Fibroblast of villous mesenchyme (primary cell): Measurements from ENCODE around the gene ANKS1B. TPM values are rescaled to one million over a fixed set of nuclear protein-coding genes. Genes with fewer than 3 reads are reported as not detected.

ENCODE experiments used
- DNase-seq: peaks from one replicate; pipeline ENCODE4 v3.0.0-alpha.2; 2010; ENCODE audit warnings: low read depth
- H3K4me3 ChIP-seq: 2 replicates; pipeline ENCODE4 v1.5.1; 2011; ENCODE audit warnings: low read depth, mild to moderate bottlenecking, low read length
- CTCF ChIP-seq: IDR thresholded peaks from 2 replicates; pipeline ENCODE4 v1.5.1; 2012; ENCODE audit warnings: low read depth, mild to moderate bottlenecking, low read length; ENCODE audit not compliant: insufficient read depth
- total RNA-seq: library from RNA; depleted of rRNA; stranded (reverse); fragments of >200 nt; gene quantifications from 2 replicates; pipeline ENCODE4 v1.2.3, GENCODE V29; 2012

ANKS1B gene
- total RNA-seq, 1 donor: 0.86 TPM

- no peak for TF ChIP-seq CTCF
- no peak for DNase-seq
Measured at GRCh38 chr12:99935608-99936007, 49.1 kb downstream of the ANKS1B start.

GRCh38 chr12:99926511-99927169 lies 58.1 kb downstream of the ANKS1B start:
- no peak overlapping the region for H3K4me3 ChIP-seq
- no peak for TF ChIP-seq CTCF
- no peak for DNase-seq

More at GRCh38 chr12:99935608-99936007, 49.1 kb downstream of the ANKS1B start:
- H3K4me3 ChIP-seq: no peak overlapping the region

- no peak overlapping the region for H3K4me3 ChIP-seq
- DNase-seq: no peak
- TF ChIP-seq CTCF: no peak
Measured at GRCh38 chr12:99920353-99920960, 64.3 kb downstream of the ANKS1B start.

GRCh38 chr12:99917711-99918402 lies 66.9 kb downstream of the ANKS1B start:
- TF ChIP-seq CTCF: no peak
- no peak overlapping the region for H3K4me3 ChIP-seq
- no peak for DNase-seq

GRCh38 chr12:99916555-99916954 lies 68.2 kb downstream of the ANKS1B start:
- no peak for TF ChIP-seq CTCF
- no peak for DNase-seq
- no peak overlapping the region for H3K4me3 ChIP-seq

GRCh38 chr12:99915251-99916082 lies 69.3 kb downstream of the ANKS1B start:
- no peak for TF ChIP-seq CTCF

More at GRCh38 chr12:99915251-99916082, 69.3 kb downstream of the ANKS1B start:
- peak; percentile 9 for DNase-seq
- no peak overlapping the region for H3K4me3 ChIP-seq
